ENCODE data around the gene OFD1. TPM values are rescaled to one million over a fixed set of nuclear protein-coding genes. Genes with fewer than 3 reads are reported as not detected.

OFD1 gene
- total and polyA plus RNA-seq, 2 donors (not counting 3 experiments of a cell fraction or from before 2014, with no cell fraction given): 4.7 to 12.0 TPM

- POLR2A ChIA-PET: no interaction called here
- no peak overlapping the region for H3K9ac ChIP-seq (replicated peaks; ENCODE audit: extremely low read depth, insufficient read depth, low read length)
- TF ChIP-seq POLR2AphosphoS5 (IDR thresholded peaks at IDR 0.05; ENCODE audit: insufficient read depth, low read depth, low read length) (no peak), FOS (IDR thresholded peaks at IDR 0.05; ENCODE audit: borderline replicate concordance, insufficient read depth, low read length) (no peak), POLR2A (IDR thresholded peaks at IDR 0.05; ENCODE audit: low read depth, low read length) (no peak), EZH2 (IDR thresholded peaks at IDR 0.05; ENCODE audit: borderline replicate concordance, low read depth, low read length, severe bottlenecking) (no peak), CTCF (IDR thresholded peaks at IDR 0.05; ENCODE audit: extremely low read depth in 1 of 2, insufficient read depth in 1 of 2, low read depth in 1 of 2, low read length in 2 of 2) (no peak), MAX (IDR thresholded peaks at IDR 0.05; ENCODE audit: insufficient read depth, insufficient read length) (no peak), MYC (IDR thresholded peaks at IDR 0.05; ENCODE audit: low read depth, low read length) (no peak), JUN (IDR thresholded peaks at IDR 0.05; ENCODE audit: borderline replicate concordance, insufficient read depth, insufficient read length, low read depth) (no peak)
- H3K4me1 ChIP-seq (ENCODE audit: control insufficient read depth, extremely low read depth, insufficient read depth, low read length): peaks cover 4% of the 10 kb centered on the region
- H3K27me3 ChIP-seq (ENCODE audit: control insufficient read depth in 2 of 2, insufficient read depth in 2 of 2, low read length in 2 of 2): no peaks in the 10 kb centered on the region
- peak overlapping the region; percentile 21 for H3K4me2 ChIP-seq (ENCODE audit: insufficient read depth, low read length)
- peak; percentile 68 for DNase-seq (ENCODE audit: low read depth, low spot score)
- dilution Hi-C loops (cut with MboI; ENCODE audit: extremely low pct_ligation_motif_present, low sequenced_read_pairs) (no loop called here), intact Hi-C loops (cut with micrococcal nuclease) (loop anchor here (1.0 kb wide), 1 partner anchor 253 kb away; no protein-coding TSS in a partner anchor)
- no peaks in the 10 kb centered on the region for H4K20me1 ChIP-seq (replicated peaks; ENCODE audit: control insufficient read depth, extremely low read depth, insufficient read depth, low read length)
- FAIRE-seq: peak; percentile 94
- CTCF ChIA-PET: interaction anchor here (1.2 to 1.3 kb wide), 2 partner anchors 253 to 272 kb away, joined by 5 to 9 read pairs; no protein-coding TSS in a partner anchor
- H3K9me3 ChIP-seq (replicated peaks; ENCODE audit: control insufficient read depth, insufficient read depth, low read length): no peaks in the 10 kb centered on the region
- H3K9me1 ChIP-seq (replicated peaks; ENCODE audit: control insufficient read depth, extremely low read depth, insufficient read depth, low read length): no peaks in the 10 kb centered on the region
- no peak overlapping the region for H2AFZ ChIP-seq (ENCODE audit: low read depth, low read length)
- H3K4me3 ChIP-seq (replicated peaks in 1 of 3; ENCODE audit: insufficient read depth in 1 of 3, low read depth in 1 of 3, low read length in 3 of 3): no peak overlapping the region
- no peaks in the 10 kb centered on the region for H3K79me2 ChIP-seq (ENCODE audit: control insufficient read depth, insufficient read depth, low read length)
- no peaks in the 10 kb centered on the region for H3K36me3 ChIP-seq (ENCODE audit: control insufficient read depth in 2 of 2, extremely low read depth in 1 of 2, insufficient read depth in 2 of 2, low read length in 2 of 2)
- no peak overlapping the region for H3K27ac ChIP-seq (ENCODE audit: insufficient read depth, low read depth, low read length)
- no TSS peak for BruUV-seq (replicated peaks)
Observed at GRCh38 chrX:13778916-13779315, 44.4 kb downstream of the OFD1 start.
